Astrocyte of the spinal cord (primary cell): ENCODE data around the gene LRRC4B.

ENCODE experiments used
- DNase-seq: peaks from one replicate; pipeline ENCODE4 v3.0.0; 2011; ENCODE audit warnings: low read depth, low spot score
- H3K4me3 ChIP-seq: 2 replicates; pipeline ENCODE4 v1.5.1; 2011; ENCODE audit warnings: low read depth, mild to moderate bottlenecking, low read length, moderate library complexity
- in situ Hi-C: cut with HindIII; loops from 2 replicates; pipeline ENCODE4 v1.10.0; 2017; ENCODE audit warnings: low sequenced_read_pairs
- TF ChIP-seq, protein P1 (sequence below): IDR thresholded peaks from 2 replicates; pipeline ENCODE4 v1.5.1; 2012; ENCODE audit warnings: low read depth, mild to moderate bottlenecking, low read length, inconsistent platforms

Gene LRRC4B

DNA sequence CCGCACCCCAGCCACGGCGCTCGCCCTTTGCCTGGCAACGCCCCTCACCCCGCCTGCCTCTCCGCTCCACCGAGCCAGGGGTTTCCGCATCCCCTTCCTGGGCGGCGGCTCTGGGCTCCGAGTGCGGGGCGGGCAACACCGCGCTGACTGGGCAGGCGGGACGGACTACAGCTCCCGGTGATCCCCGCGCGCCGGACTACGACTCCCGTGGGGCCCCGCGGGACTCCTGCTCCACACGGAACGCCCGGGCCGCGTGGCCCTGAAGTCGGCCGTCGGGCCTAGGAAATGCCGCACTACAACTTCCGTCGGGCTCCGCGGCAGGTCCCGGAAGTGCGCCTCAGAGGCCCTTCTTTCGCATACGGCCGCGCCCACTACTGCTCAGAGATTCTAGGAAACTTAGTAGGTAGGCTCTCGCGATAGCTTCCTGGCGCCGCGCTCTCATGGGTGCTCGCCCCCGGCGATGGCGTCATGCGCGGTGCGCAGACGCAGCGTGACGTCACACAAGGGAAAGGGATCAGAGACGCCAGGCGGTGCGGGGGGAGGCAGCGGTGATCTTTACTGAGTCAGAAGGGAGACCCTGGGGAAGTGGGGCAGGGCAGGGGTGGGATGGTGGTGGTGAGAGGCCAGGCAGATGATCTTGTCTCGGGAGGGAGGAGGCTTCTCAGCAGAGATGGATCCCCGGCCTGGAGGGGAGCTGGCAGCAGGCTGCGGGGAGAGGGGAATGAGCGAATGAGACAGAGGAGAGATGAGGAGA, 57.0 kb downstream of the LRRC4B start, which contains the start of gene JOSD2:
JOSD2 (minus strand) TSS at position 123 of the 754 bp plus-strand sequence. CDS start 760 bp downstream, outside the sequence.
- peak; percentile 99 for DNase-seq
- TF ChIP-seq, protein P1, sequence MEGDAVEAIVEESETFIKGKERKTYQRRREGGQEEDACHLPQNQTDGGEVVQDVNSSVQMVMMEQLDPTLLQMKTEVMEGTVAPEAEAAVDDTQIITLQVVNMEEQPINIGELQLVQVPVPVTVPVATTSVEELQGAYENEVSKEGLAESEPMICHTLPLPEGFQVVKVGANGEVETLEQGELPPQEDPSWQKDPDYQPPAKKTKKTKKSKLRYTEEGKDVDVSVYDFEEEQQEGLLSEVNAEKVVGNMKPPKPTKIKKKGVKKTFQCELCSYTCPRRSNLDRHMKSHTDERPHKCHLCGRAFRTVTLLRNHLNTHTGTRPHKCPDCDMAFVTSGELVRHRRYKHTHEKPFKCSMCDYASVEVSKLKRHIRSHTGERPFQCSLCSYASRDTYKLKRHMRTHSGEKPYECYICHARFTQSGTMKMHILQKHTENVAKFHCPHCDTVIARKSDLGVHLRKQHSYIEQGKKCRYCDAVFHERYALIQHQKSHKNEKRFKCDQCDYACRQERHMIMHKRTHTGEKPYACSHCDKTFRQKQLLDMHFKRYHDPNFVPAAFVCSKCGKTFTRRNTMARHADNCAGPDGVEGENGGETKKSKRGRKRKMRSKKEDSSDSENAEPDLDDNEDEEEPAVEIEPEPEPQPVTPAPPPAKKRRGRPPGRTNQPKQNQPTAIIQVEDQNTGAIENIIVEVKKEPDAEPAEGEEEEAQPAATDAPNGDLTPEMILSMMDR = no peak
- in situ Hi-C loops = no loop called here
- H3K4me3 ChIP-seq = peak within 1 kb of the TSS; percentile 90

DNA sequence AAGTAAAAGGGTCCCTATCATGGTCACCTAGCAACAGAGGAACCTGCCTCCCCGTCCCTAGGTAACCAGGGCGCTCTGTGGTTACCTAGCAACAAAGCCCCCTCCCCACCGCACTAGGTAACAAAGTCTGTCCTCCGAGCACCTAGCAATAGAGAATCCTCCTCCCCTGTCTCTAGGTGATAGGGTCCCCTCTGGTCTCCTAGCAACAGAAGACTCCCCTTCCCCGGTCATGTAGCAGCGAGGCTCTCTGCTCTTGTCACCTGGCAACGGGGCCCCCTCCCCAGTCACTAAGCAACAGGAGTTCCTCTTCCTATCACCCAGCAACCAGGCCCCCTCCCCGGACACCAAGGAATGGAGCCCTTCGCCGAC, 57.6 kb downstream of the LRRC4B start:
- TF ChIP-seq, protein P1 = no peak
- DNase-seq = no peak
- in situ Hi-C loops = no loop called here
- H3K4me3 ChIP-seq = peak overlapping the region; percentile 90

DNA sequence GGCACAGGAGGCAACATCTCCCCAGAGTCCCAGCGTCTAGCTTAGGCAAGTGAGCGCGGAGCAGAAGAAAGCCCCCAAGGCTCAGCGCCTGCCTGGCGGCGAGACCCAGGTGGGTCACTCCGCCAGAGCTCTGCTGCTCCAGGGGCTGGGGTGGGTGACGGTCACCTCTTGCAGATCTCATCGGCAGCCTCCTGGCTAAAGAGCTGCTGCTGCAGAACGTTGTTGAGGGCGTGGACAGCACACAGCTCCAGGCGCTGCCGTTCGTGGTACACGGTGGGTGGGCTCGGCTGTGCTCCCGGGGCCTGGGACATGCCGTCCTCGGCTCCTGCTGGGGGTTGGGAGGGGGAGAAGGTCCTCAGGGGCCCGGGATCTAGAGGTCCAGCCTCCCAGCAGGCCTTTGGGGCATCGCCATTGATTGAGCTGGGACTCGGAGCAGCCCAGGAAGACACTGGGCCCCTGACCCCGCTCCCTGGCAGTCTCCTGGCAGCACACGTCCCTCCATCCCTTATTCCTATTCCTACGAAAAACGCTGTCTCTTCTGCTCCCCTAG, 58.0 kb downstream of the LRRC4B start:
- in situ Hi-C loops = no loop called here
- TF ChIP-seq, protein P1 = no peak
- peak overlapping the region; percentile 90 for H3K4me3 ChIP-seq
- peak; percentile 13 for DNase-seq

DNA sequence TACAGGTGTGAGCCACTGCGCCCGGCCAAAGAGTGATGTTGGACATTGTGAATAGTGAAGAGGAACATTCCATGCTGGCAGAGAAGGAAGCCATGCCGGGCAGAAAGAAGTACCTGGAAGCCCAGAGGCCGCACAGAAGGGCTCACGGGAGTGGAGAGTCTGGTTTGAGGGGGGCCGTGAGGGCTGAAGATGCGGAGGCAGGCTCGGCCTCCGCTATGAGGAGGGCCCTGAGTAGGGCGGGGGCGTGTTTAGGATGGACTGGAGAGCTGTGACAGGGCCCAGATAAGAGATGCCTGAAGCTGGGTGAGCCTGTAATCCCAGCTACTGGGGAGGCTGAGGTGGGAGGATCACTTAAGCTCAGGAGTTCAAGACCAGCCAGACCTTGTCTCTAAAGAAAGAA, 58.9 kb downstream of the LRRC4B start:
- in situ Hi-C loops = no loop called here
- H3K4me3 ChIP-seq = no peak overlapping the region
- no peak for DNase-seq
- TF ChIP-seq, protein P1 = no peak

DNA sequence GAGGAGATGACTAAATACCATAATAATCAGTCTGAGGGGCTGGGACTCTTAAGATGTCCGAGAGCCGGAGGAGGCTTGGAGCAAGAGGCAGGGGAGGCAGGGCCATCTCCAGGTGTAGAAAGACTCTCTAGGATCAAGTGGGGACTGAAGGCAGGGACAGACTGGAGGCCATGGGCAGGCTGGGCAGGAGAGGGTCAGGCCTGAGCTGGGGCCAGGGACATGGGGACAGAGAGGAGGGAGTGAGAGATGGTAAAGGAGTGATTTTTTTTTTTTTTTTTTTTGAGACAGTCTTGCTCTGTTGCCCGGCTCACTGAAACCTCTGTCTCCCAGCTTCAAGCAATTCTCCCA, 59.4 kb downstream of the LRRC4B start:
- TF ChIP-seq, protein P1 = no peak
- H3K4me3 ChIP-seq = no peak overlapping the region
- in situ Hi-C loops = no loop called here
- no peak for DNase-seq

DNA sequence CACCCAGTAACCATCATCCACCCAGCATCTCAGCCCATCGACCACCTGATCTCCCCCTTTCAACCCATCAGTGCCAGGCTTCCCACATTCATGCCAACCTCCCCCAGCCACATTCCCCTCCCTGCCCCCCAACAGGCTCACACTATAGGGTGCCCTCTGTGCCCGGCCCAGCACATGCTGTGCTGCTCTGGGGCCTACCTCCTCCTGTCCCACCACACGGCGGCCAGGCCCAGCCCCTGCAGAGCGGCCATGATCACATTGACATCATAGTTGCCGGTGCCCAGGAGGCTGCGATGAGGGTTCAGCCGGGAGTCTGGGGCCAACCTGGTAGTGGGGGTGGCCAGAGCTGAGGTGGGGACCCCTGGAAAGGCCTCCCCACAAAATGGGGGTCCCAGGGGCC, 60.9 kb downstream of the LRRC4B start:
- in situ Hi-C loops = no loop called here
- no peak overlapping the region for H3K4me3 ChIP-seq
- DNase-seq = no peak
- TF ChIP-seq, protein P1 = no peak
